HG03103 (cell line): ENCODE measurements around the gene SRRM4.
"Not testable (repeated sequence)": the region's sequence is repeated elsewhere in the genome, so short reads cannot be mapped to it uniquely, and the experiment has no call there.

Source experiments
- ATAC-seq: cut with Tn5 transposase; IDR thresholded peaks from one replicate; pipeline ENCODE4 v1.9.1; 2021; ENCODE audit warnings: low read depth; ENCODE audit not compliant: unreplicated experiment

Gene SRRM4

DNA sequence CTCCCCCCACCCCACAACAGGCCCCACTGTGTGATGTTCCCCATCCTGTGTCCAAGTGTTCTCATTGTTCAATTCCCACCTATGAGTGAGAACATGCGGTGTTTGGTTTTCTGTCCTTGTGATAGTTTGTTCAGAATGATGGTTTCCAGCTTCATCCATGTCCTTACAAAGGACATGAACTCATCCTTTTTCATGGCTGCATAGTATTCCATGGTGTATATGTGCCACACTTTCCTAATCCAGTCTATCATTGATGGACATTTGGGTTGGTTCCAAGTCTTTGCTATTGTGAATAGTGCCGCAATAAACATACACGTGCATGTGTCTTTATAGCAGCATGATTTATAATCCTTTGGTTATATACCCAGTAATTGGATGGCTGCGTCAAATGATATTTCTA, 123.6 kb downstream of the SRRM4 start:
- ATAC-seq = not testable (repeated sequence)

DNA sequence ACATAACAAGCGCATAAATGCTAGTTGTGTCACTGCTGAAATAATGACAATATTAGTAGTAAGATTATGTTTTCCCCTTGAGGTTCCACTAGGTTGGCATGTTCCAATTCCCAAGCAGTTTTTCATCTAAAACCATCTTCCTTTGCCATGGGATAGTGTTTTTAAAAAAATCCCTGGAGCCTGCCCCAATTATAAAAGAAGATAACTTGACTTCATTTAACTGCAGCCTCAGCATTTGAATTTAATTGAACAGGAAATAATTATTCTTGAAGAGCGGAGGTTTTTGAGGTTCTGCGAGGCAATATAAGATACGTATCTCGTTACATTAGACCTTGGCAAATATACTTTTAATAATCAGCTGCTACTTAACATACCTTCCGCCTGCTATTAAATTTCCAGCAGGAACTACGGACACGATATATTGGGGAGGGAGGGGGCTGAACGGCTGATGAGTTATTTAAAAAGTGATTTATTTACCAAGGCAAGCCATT, 132.2 kb downstream of the SRRM4 start:
- ATAC-seq = no peak

DNA sequence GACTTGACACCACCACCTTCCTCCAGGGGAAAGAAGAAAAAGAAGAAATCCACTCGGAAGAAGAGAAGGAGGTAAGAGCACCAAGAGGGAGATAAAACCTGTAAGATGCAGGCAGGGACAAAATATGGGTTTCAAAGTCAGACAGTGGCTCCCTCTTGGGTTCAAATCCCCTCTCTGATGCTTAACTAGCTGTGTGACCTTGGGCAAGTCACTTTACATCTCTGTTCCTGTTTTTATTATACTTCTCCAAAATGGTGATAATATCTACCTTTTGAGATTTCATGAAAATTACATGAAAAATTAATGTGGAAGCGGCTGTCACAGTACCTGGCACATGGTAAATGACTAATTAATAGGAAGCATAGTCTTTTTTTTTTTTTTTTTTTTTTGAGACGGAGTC, 133.0 kb downstream of the SRRM4 start:
- ATAC-seq = no peak

DNA sequence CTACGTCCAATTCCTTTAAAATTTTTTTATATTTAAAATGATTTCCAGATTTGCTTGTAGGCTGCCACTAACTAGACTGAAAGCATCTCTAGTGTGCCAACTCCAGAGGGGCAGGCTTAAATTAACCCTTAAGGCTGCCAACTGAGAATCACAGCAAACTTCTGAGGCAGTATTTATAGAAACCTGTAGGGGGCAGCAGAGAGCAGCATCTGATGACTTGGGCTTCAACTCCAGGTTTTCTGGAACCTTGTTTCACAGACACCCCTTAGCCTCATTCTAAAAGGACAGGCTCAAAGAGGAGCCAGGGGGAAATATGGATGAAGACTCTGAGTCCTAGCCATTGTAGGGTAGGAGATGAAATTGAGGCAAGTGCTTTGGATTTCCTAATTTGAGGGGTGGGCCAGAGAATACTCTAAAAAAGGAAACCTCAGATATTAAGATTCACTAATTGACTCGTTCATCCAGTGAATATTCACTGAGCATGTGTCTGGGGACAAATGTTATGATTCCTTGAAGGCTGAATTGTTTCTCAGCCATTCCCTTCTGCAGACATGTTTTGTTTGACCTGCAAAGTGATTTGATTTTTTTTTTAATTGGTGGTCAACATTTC, 134.1 kb downstream of the SRRM4 start:
- no peak for ATAC-seq

DNA sequence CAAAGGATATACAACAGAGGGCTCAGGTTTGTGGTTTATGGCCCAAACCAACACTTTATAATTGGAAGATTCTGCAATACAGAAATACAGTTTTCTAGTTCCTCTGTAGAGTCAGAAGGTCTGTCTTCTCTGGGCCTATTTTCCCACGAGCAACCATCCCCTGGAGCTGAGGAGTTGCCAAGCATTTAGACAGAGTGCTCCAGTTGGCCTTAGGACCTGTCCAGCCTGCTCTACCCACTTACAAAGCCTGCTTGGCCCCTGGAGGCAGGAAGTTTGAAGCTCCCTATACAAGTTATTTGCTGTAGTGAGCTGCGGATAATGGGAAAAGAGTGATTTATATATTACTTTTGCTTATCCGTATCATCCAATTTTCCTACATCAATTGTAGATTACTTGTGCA, 136.6 kb downstream of the SRRM4 start:
- no peak for ATAC-seq

DNA sequence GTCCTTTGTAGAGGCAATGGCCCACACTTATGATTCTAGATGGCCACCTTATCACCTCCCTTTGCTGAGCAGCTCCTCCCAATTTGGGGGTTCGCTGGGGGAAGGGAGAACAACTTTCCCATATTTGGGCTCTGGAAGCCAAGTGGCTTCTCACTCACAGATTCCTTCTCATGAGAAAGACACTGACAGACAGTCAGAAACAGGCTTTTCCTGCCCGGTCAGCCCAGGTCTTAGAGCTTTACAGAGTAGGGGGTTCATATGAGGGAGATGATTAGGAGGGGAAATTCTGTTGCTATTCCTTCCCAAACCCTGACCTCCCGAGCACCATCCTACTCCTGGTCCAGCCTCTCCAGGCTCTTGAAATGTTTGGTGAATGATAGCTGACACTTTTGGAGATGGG, 137.3 kb downstream of the SRRM4 start:
- no peak for ATAC-seq

DNA sequence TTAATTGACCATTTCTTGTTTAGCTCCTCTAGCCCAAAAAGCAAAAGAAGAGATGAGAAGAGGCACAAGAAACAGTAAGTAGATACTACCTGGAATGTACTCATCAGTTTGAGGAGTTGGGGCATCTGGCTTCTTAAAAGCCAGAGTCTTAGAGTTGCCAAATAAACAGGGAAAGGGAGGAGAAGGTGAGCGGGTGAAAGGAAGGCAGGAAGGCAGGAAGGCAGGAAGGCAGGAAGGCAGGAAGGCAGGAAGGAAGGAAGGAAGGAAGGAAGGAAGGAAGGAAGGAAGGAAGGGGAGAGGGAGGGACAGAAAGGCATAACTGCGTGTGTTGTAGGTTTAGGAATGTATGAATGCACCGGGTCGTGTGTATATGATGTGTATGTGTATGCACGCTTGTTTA, 140.7 kb downstream of the SRRM4 start:
- no peak for ATAC-seq

DNA sequence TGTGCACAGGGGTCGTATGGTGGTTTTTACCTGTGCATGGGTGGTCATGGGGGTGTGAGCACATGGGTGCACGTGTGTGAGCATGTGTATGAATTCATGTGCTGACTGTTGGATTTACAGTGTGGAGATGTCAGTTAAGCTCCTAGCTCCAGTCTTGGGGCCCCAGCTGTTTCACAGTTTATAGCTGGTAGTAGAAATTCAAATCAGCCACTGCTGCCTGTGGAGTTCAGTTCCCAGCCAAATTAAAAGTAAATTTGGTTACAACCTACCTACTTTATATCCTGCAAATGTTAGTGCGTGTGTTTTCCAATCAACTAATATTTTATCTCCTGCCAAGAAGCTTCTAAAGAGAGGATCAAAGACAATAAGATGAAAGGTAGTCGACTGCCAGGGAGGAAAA, 141.4 kb downstream of the SRRM4 start:
- ATAC-seq = no peak

DNA sequence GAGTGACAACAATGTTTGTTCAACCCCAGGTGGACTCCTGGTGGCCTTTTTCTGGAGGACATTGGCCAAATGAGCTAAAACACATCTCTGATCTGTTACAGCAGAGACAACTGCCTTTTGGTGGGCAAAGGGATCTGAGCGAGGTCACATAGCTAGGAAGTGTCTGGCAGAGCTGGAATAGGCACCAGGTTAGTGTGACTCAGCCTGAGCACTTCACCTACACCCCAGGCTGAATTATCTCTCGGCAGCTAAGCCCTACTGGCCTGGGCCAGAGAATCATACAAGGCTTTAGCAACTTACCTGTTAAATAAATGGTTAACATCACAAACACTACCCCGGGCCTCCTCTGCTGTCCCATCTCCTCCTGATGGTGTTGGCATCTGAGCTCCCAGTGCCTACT, 147.2 kb downstream of the SRRM4 start:
- ATAC-seq = no peak

DNA sequence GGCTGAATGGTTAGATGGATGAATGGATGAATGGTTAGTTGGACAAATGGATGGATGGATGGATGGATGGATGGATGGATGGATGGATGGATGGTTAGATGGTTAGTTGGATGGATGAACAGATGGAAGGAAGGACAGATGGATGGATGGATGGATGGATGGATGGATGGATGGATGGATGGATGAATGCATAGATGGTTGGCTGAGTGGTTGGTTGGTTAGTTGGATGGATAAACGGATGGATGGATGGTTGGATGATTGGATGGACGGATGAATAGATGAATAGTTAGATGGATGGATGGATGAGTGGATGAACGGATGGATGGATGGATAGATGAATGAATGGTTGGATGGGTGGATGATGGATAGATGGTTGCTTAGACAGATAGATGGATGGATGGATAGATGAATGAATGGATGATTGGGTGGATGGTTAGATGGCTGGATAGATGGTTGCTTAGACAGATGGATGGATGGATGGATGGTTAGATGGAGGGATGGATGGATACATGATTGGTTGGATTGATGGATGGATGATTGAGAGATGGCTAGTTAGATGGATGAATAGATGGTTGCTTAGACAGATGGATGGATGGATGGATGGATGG, 148.6 kb downstream of the SRRM4 start:
- no peak for ATAC-seq

DNA sequence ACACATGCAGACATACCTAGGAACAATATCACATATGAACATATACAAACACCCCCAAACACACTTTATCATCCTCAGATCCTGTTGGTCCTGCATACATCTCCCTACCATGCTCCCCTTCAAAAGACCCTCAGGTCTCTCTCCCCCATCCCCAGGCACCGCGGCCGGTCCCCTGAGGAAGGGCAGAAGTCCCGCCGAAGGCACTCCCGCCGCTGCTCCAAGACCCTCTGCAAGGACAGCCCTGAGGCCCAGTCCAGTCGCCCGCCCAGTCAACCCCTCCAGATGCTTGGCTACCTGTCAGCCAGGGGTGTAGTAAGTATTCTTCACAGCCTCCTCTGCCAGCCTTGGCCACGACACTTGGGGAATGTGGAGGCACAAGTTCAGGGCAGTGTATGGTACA, 149.2 kb downstream of the SRRM4 start:
- no peak for ATAC-seq

DNA sequence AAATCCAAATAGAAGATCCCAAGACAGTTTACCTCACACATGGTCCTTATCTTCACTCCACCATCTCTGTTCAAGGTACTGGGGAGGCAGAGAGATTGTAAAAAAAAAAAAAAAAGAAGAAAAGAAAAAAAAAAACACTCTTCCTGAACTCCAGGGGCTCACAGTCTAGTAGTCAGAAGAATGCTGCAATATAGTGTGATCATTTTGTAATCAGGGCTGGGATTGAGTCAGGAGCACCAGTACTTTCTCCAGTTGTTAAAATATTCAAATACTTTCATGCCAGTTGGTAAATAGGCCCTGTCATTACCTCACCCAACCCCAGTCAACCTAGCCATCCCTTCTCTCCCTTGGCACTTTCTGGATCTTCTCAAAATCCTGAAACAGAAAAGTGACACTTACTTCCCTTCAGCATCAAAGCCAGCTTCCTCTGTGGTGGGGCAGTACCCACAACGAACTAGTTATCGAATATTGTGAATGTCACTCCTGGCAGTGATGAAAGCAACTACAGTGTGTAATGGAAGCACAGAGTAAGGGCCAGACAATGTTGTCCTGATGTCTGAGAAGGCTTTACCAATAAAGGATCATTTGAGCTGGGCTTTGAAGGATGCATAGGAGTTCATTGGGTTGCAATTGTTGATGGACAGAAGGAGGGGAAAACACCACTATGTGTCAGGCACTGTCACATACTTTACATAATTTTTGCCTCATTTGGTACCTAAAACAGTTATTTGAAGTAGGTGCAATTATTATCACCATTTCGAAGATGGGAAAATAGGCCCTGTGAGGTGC, 153.1 kb downstream of the SRRM4 start:
- no peak for ATAC-seq

DNA sequence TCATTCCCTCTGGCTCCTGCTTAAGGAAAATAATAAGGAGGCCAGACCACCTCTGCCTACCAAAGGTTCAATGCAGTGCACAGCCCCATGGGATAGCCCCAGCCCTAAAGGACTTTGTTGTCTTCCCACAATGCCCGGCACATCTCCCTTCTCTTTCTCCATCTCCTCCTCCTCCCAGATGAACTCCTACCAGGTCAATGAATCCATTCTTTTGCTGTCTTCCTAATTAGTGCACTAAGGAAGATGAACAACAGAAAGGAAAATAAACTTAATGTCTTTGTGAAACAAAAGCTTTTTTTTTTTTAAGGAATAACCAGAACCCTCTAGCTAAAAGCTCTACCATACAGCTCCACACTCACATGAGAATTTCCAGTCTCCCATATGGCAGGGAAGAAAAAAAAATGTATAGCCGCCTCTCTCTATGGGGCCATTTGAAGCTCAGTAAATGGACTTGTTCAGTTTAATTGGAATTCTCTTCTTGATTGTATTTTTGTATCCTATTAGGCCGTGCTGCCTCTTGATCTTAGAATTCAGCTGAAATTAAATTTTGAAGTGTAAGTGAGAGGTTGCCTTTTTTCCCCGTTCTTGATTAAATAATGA, 155.6 kb downstream of the SRRM4 start:
- no peak for ATAC-seq

DNA sequence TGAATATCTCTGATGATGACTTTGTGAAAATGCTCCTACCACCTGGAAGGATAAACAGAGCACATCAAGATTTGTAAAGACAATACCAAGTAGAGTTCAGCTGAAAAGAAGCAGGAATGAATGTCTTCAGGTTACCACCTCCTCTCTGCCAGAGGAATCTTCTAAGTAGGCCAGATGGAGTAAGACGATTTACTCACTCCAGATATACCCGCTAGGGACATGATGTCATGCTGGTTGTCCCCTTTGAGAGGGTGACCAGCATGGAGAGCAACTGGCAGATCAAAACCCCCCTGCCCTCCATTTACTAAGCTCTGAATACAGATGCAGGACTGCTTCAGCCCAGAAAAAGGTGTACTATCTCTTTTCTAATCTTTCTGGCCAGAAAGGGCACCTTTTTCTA, 158.1 kb downstream of the SRRM4 start:
- no peak for ATAC-seq

DNA sequence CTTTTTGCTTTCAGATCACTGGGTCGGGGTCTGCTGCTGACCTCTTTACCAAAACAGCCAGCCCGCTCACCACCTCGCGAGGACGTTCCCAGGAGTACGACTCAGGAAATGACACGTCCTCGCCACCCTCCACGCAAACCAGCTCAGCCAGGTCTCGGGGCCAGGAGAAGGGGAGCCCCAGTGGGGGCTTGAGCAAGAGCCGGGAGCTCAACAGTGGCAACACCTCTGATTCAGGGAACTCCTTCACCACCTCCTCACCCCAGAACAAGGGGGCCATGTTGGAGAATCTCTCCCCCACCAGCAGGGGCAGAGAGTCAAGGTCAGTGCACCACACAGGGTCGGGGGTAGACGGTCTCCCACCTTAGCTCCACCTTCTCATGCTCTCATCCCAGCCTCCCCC, 164.0 kb downstream of the SRRM4 start:
- no peak for ATAC-seq

DNA sequence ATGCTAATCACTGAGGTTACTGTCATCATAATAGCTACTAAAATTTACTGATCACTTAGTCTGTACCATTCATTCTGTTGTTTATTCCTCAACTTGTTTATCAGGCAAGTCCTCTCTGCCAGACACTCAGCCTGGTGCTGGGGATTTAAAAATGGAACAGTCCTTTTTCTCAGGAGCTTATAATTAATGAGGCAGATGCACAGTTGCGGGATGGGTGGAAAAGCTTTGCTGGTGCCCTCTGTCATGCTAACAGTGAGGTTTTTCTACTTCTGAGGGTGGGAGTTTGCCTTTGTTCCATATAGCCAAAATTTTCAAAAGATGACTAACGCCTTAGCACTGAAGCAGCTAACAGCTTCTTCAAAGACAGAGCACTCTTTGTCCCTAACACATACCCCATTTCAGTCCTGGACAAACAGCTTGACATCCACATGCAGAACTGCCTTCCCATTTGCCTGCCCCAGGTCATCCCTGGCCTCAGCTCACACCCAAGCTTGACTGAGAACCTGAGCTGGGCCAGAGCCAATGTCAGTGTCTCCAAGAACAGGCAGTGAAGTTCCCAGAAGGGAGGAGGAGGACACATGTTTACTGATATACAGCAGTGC, 166.6 kb downstream of the SRRM4 start:
- ATAC-seq = no peak

DNA sequence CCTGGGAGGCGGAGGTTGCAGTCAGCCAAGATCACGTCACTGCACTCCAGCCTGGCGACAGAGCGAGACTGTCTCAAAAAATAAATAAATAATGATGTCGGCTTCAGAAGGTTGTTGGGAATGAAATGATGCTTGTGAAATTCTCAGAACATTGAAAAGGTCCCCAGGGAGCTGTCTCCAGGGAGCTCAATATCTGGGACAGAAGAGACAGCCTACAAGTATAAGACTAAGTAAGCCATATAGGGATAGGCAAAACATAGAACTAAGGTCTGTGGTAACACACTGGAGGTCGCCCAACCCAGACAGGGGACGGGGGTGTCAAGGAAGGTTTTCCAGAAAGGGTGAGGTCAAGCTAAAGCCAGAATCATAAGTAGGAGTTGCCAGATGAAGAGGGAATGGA, 167.9 kb downstream of the SRRM4 start:
- ATAC-seq = no peak

DNA sequence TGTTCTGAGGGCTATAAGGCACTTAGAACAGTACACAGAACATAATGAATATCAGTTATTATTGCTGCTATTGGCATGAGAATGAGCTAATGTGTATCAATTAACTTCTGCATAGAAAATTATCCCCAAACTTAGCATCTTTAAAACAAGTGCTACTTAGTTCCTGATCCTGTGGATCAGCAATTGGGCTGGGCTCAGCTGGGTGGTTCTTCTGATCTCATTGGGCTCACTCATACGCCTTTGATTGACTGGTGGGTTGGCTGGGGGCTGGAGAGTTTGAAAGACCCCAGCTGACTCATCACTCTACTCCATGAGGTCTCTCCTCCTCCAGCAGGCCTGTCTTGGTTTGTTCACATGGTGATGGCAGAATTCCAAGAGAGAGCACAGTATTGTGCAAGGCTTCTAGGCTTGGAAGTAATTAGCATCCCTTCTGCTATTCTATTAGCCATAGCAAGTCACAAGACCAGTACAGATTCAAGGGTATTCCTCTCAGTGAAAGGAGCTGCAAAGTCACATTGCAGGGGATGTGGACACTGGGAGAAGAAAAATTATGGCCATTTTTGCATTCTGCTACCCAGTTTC, 170.2 kb downstream of the SRRM4 start:
- ATAC-seq = no peak

DNA sequence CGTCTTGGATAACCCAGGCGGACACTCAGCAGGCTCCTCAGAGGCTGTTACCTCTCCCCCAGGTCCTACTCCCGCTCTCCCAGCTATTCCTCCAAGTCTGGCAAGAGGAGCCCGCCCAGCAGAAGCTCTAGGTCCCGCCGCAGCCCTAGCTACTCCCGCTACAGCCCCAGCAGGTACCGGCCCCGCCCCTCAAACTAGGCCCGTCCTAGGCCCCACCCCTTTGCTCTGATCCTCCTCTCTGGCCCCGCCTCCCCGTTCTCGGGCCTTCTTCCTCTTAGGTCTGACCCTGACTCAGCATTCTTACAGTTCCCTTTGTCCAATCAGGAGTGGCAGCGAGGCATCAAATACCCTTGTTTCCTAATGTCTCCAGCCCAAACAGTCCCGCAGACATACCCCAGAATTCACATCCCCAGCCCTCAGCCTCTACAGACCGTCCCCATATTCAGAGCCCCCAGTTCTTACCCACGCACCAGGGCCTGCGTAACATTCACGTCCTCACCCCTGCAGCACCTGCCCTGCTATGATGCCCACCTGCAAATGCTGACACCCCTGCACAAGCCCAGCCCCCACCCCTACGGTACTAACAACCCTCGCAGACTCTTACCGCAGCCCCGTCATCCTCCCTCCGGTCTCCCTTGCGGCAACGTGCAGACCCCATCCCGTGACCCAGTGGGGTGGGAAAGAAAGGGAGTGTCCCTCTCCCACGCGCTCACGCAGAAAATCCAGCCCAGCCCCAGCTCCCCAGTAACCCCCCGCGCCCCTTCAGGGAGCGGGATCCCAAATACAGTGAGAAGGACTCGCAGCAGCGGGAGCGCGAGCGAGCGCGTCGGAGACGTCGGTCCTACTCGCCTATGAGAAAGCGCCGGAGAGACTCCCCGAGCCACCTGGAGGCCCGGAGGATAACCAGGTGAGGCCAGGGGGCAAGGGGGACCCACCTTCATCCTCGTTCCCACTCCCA, 172.4 kb downstream of the SRRM4 start:
- ATAC-seq = no peak

DNA sequence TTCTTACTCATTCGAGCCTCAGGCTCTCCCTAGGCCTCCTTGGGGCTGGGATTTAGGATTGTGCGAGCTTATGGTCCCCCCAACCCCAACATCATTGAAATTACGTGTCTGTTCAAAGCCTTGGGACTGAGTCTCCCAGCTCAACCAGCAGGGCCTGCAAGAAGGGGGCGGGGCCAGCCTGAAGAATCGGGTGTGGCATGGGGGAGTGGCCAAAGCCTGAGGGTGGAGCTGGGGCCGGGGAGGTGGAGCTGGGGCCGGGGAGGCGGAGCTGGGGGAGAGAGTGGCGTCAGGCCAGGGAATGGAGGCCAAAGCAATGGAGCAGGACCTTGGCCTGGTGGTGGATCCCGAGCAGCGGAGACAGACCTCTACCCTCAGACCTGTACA, 173.1 kb downstream of the SRRM4 start:
- ATAC-seq = no peak
